Coronary artery (tissue), 2 donors: ENCODE data around the gene KCTD10.
"Not testable (repeated sequence)": the region's sequence is repeated elsewhere in the genome, so short reads cannot be mapped to it uniquely, and the experiment has no call there.

Source experiments
- DNase-seq: peaks from one replicate; pipeline ENCODE4 v3.0.0-alpha.2; 2017; ENCODE audit warnings: low spot score
- H3K27ac ChIP-seq, 2 donors: fragments of 200-600 bp; sonication (generic); one replicate each; pipeline ENCODE4 v1.5.1; 2016 to 2019
- H3K4me3 ChIP-seq: fragments of 200-600 bp; sonication (generic); 2 replicates; pipeline ENCODE4 v1.5.1; 2016; ENCODE audit warnings: mild to moderate bottlenecking, moderate library complexity
- TF ChIP-seq, protein P1 (sequence below): fragments of 200-600 bp; sonication (generic); IDR thresholded peaks from one replicate; pipeline ENCODE4 v1.5.1; 2019; ENCODE audit warnings: antibody characterized with exemption

The KCTD10 gene

DNA sequence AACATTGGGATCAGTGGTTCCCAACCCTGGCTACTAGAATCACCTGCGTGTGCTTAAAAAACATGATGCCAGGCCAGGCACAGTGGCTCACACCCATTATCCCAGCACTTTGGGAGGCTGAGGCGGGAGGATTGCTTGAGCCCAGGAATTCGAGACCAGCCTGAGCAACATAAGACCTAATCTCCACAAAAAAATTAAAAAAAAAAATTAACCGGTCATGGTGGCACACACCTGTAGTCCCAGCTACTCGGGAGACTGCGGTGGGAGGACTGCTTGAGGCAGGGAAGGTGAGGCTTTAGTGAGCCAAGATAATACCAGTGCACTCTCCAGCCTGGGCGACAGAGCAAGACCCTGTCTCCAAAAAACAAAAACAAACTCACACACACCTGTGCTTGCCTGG is 2.0 kb downstream of the KCTD10 start:
- H3K27ac ChIP-seq: peak overlapping the region; percentile 94 to 95
- TF ChIP-seq, protein P1, sequence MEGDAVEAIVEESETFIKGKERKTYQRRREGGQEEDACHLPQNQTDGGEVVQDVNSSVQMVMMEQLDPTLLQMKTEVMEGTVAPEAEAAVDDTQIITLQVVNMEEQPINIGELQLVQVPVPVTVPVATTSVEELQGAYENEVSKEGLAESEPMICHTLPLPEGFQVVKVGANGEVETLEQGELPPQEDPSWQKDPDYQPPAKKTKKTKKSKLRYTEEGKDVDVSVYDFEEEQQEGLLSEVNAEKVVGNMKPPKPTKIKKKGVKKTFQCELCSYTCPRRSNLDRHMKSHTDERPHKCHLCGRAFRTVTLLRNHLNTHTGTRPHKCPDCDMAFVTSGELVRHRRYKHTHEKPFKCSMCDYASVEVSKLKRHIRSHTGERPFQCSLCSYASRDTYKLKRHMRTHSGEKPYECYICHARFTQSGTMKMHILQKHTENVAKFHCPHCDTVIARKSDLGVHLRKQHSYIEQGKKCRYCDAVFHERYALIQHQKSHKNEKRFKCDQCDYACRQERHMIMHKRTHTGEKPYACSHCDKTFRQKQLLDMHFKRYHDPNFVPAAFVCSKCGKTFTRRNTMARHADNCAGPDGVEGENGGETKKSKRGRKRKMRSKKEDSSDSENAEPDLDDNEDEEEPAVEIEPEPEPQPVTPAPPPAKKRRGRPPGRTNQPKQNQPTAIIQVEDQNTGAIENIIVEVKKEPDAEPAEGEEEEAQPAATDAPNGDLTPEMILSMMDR: no peak
- DNase-seq: no peak
- peak overlapping the region; percentile 93 for H3K4me3 ChIP-seq

DNA sequence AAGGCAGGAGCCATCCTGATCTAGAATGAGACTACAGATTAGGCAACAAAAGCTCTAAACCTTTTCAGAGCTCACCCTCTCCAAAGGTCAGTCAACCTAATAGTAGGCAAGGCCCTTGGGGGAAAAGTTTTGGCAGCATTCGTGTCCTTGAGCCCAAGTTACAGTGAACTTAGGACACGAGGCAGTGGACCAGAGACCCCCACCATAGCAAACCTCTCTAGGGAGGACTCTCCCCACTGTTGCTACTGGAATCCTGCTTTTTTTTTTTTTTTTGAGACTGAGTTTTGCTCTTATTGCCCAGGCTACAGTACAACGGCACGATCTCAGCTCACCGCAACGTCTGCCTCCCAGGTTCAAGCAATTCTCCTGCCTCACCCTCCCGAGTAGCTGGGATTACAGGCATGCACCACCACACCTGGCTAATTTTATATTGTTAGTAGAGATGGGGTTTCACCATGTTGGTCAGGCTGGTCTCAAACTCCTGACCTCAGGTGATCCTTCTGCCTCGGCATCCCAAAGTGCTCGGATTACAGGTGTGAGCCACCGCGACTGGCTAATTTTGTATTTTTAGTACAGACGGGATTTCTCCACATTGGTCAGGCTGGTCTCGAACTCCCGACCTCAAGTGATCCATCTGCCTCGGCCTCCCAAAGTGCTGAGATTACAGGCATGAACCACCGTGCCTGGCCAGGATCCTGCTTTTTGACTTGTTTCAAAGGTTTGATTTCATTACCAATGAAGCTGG is 3.4 kb downstream of the KCTD10 start:
- not testable (repeated sequence) for DNase-seq
- Histone ChIP-seq H3K4me3 (peak overlapping the region; percentile 6), H3K27ac (peak overlapping the region; percentile 11 to 43)

DNA sequence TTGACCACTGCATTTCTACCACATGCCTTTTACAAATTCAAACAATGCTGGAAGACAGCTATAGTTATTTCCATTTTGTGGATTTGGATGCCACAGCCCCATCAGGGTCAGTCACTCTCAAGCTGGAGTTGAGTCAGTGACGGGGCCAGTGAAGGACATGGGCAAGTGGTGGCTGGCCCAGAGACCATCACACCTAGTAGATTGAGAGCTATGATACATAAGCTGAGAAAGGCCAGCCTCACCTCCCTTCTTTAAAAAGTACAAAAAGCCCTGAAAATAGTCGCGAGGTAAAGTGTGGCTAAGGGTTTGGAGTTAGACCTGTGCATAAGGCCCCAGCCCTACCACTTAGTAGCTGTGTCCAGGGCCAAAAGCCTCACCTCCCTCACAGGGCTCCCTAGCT is 4.1 kb downstream of the KCTD10 start:
- peak overlapping the region; percentile 11 to 43 for H3K27ac ChIP-seq
- H3K4me3 ChIP-seq: peak overlapping the region; percentile 6
- no peak for DNase-seq
- TF ChIP-seq, protein P1: no peak

DNA sequence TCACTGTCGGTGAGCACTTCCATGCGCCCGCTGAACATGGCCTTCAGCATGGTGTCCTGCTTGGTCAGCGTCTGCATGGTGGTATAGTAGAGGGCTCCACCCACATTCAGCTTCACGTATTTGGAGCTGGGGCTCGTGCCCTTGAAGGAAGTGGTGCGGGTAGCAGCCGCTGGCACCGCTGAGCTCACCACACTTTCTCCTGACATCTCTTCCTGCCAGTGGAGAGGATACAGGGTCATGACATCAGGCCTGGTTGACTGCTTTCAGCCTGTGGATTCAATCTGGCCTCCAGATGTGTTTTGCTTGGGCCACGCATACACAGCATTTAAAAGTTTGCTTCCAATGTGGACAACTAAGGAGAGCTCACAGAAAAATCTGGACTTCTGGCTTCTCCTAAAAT is 7.6 kb downstream of the KCTD10 start:
- no peak for DNase-seq
- TF ChIP-seq, protein P1: no peak
- peak overlapping the region in 1 of 2 donors; percentile 99 for H3K27ac ChIP-seq
- no peak overlapping the region for H3K4me3 ChIP-seq

DNA sequence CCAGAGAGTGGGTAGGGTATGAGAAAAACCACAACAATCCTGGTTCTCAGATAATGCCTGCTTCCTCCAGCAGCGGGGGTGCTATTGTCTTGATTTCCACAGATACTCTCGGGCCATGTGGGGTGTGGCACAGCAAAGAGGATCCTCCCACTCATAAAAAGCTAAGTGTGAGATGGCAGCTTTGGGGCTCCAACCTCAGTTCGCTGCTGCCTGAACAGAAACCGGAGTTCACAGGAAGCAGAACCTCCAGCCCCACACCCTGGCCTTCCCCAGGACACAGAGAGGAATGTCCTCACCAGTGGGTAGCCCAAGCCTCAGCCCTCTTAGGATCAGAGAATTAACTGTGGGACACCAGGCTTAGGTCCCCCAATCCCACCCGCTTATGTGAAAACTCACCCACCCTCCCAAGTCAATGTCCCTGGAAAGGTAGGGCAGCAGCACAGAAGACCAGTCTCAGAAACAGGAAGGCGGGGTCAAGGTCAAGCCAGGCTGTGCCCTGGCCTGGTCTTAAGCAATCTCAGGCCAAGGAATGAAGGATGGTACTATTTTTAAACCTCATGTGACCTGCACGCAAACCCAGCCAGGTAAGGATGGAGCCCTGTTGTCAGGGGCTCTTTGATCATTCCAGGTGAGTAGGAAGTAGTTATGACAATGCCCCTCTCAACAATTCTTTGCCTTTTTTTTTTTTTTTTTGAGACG is 9.0 kb downstream of the KCTD10 start:
- TF ChIP-seq, protein P1: no peak
- DNase-seq: no peak
- Histone ChIP-seq H3K4me3 (no peak overlapping the region), H3K27ac (peak overlapping the region; percentile 52 to 99)

DNA sequence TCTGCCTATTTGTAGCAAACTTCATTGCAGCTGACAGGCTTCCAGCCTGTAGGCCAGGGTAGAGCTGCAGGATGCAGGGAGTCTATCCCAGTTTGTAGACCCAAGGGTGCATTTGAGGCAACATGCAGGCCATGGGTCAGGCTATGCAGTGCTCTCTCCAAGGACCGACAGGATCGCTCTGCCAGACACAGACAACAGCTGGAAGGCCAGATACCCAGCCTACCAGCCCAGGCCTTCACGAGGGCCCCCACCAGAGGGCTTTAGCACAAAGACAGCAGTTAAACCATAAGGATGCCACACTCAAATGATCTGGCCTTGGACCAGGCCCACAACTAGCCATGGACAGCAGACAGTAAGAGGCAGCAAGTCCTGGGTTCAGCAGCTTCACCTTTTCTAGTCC is 10.3 kb downstream of the KCTD10 start:
- TF ChIP-seq, protein P1: no peak
- Histone ChIP-seq H3K4me3 (peak overlapping the region; percentile 31), H3K27ac (peak overlapping the region in 1 of 2 donors; percentile 99)
- no peak for DNase-seq

DNA sequence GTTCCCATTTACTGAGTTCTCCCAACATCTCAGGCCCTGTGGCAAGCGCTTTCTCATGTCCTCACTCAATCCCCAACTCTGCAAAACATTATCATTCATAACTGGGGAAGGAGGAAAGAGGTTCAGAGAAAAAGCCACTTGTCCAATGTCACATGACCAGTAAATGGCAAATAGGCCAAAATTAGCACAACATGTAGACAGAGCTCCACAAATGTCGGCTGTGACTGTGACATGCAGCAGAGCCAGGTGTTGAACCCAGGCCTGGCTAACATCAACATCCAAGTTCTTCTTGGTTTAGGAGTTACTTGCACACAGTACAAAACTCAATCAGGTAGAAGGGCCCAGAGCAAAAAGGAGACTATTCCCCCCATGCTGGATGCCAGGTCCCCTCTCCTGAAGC is 10.8 kb downstream of the KCTD10 start:
- TF ChIP-seq, protein P1: no peak
- Histone ChIP-seq H3K27ac (peak overlapping the region; percentile 96 to 99), H3K4me3 (no peak overlapping the region)
- DNase-seq: no peak
